Measurements from ENCODE around the gene SATL1. TPM values are rescaled to one million over a fixed set of nuclear protein-coding genes. Genes with fewer than 3 reads are reported as not detected.

SATL1 gene
- total and polyA plus RNA-seq, 2 of the 13 experiments (the other 11 are each of a cell fraction or from before 2014, with no cell fraction given): not detected

DNA sequence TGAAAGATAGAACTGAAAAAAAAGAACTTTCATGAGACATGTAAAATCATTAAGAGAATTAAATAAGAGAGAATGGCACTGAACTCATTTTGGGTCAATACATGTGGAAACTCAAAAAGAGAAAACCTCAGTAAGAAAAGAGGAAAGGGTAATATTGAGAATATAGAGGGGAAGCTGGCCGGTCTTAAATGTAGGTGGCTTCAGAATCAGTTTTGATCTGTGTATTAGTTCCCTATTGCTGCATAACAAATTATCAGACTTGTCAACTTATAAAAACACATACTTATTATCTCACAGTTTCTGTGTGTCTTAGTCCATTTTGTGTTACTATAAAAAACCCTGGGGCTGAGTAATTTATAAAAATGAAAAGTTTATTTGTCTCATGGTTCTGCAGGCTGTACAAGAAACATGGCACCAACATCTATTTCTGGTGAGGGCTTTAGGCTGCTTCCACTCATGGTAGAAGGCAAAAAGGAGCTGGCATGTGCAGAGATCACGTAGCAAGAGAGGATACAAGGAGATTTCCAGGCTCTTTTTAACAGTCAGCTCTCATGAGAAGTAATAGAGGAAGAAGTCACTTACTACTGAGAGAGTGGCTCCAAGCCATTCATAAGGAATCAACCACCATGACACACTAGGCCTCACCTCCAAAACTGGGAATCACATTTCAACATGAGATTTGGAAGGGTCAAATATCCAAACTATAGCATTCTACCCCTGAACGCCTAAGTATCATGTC lies 29.6 kb downstream of the SATL1 start:
- FAIRE-seq: no peak
- in situ Hi-C loops (cut with HindIII; ENCODE audit: extremely low pct_ligation_motif_present, low pct_unique_long_range_greater_than_20kb): no loop called here
- BruUV-seq (replicated peaks): no TSS peak
- H3K4me1 ChIP-seq (ENCODE audit: insufficient read depth, low read length): no peaks in the 10 kb centered on the region
- no peak for ATAC-seq
- 57% methylated on average over 3 of the region's 3 CpGs for WGBS (ENCODE audit: low lambda C conversion rate)
- H4K20me1 ChIP-seq (ENCODE audit: insufficient read depth, low read length): no peaks in the 10 kb centered on the region
- H3K36me3 ChIP-seq (replicated peaks in 1 of 2; ENCODE audit: control insufficient read depth in 1 of 2, insufficient read depth in 2 of 2, low read length in 2 of 2): no peaks in the 10 kb centered on the region
- H3K79me2 ChIP-seq (ENCODE audit: insufficient read depth, low read length): no peaks in the 10 kb centered on the region
- H3K9ac ChIP-seq (ENCODE audit: insufficient read depth, low read depth, low read length): no peak overlapping the region
- no peak overlapping the region for H3K27ac ChIP-seq (ENCODE audit: extremely low read length, insufficient read depth, low read length)
- no peak for DNase-seq (ENCODE audit: low spot score)
- intact Hi-C loops (cut with micrococcal nuclease; ENCODE audit: unreplicated experiment): no loop called here
- H3K4me3 ChIP-seq (replicated peaks in 1 of 3; ENCODE audit: insufficient read depth in 1 of 3, low read depth in 2 of 3, low read length in 3 of 3): no peak overlapping the region
- TF ChIP-seq FOXK1 (CRISPR knock-in tag; IDR thresholded peaks at IDR 0.05; ENCODE audit: borderline replicate concordance, low read depth): no peak
- H3K27me3 ChIP-seq (ENCODE audit: control insufficient read depth in 1 of 2, insufficient read depth in 2 of 2, low read length in 2 of 2): no peaks in the 10 kb centered on the region
- POLR2A ChIA-PET: no interaction called here
- H3K9me3 ChIP-seq (ENCODE audit: low read length): no peaks in the 10 kb centered on the region
- no peak overlapping the region for H3K4me2 ChIP-seq (ENCODE audit: low read depth, low read length)
- H2AFZ ChIP-seq (ENCODE audit: low read length): no peak overlapping the region
- CTCF ChIA-PET (ENCODE audit: low intra/inter-chr PET ratio, low total read pairs): no interaction called here

DNA sequence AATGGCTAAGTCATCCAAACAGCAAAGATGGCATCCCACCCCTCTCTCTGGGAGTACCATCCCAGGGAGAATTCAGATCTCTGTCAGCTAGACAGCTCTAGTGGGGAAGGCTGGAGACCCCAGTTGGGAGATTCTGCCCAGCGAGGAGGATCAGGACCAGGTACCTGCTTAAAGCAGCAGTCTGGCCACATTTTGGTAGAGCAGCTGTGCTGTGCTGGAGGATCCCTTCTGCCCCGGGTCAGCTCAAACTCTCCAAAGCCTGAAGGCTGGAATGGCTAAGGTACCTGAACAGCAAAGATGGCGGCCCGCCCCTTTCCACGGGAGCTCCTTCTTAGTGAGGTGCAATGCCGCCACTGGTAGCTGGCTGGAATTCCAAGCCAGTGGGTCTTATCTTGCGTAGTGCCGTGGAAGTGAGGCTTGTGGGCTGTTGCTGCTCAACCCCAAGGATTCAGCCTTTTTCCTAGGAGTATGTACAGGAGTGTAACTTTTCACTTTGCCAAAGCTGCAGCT lies 40.1 kb downstream of the SATL1 start:
- Histone ChIP-seq H3K4me1 (ENCODE audit: insufficient read depth, low read length) (no peaks in the 10 kb centered on the region), H3K4me3 (replicated peaks in 1 of 3; ENCODE audit: insufficient read depth in 1 of 3, low read depth in 2 of 3, low read length in 3 of 3) (no peak overlapping the region), H3K9me3 (ENCODE audit: low read length) (no peaks in the 10 kb centered on the region), H2AFZ (ENCODE audit: low read length) (no peak overlapping the region), H3K27ac (ENCODE audit: extremely low read length, insufficient read depth, low read length) (no peak overlapping the region), H3K36me3 (replicated peaks in 1 of 2; ENCODE audit: control insufficient read depth in 1 of 2, insufficient read depth in 2 of 2, low read length in 2 of 2) (no peaks in the 10 kb centered on the region), H4K20me1 (ENCODE audit: insufficient read depth, low read length) (no peaks in the 10 kb centered on the region), H3K27me3 (ENCODE audit: control insufficient read depth in 1 of 2, insufficient read depth in 2 of 2, low read length in 2 of 2) (no peaks in the 10 kb centered on the region), H3K79me2 (ENCODE audit: insufficient read depth, low read length) (no peaks in the 10 kb centered on the region), H3K9ac (ENCODE audit: insufficient read depth, low read depth, low read length) (no peak overlapping the region), H3K4me2 (ENCODE audit: low read depth, low read length) (no peak overlapping the region)
- FAIRE-seq (no peak), DNase-seq (ENCODE audit: low spot score) (no peak), ATAC-seq (no peak)
- TF ChIP-seq, protein P1, sequence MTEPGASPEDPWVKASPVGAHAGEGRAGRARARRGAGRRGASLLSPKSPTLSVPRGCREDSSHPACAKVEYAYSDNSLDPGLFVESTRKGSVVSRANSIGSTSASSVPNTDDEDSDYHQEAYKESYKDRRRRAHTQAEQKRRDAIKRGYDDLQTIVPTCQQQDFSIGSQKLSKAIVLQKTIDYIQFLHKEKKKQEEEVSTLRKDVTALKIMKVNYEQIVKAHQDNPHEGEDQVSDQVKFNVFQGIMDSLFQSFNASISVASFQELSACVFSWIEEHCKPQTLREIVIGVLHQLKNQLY (CRISPR knock-in tag; IDR thresholded peaks at IDR 0.05): no peak
- no peak for TF ChIP-seq IRF2 (CRISPR knock-in tag; IDR thresholded peaks at IDR 0.05)
- TF ChIP-seq RELA (CRISPR knock-in tag; IDR thresholded peaks at IDR 0.05): no peak
- TF ChIP-seq ZNF543 (CRISPR knock-in tag; IDR thresholded peaks at IDR 0.05): no peak
- TF ChIP-seq, protein P2, sequence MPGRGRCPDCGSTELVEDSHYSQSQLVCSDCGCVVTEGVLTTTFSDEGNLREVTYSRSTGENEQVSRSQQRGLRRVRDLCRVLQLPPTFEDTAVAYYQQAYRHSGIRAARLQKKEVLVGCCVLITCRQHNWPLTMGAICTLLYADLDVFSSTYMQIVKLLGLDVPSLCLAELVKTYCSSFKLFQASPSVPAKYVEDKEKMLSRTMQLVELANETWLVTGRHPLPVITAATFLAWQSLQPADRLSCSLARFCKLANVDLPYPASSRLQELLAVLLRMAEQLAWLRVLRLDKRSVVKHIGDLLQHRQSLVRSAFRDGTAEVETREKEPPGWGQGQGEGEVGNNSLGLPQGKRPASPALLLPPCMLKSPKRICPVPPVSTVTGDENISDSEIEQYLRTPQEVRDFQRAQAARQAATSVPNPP (CRISPR knock-in tag; IDR thresholded peaks at IDR 0.05): no peak
- no peak for TF ChIP-seq BRD4 (CRISPR knock-in tag; IDR thresholded peaks at IDR 0.05)
- intact Hi-C loops (cut with micrococcal nuclease; ENCODE audit: unreplicated experiment): no loop called here
- no CpG with 5 or more reads among the region's 8 CpGs for whole genome bisulfite sequencing (ENCODE audit: low lambda C conversion rate)
- POLR2A ChIA-PET: no interaction called here
- BruUV-seq (replicated peaks): no TSS peak
- CTCF ChIA-PET (ENCODE audit: low intra/inter-chr PET ratio, low total read pairs): no interaction called here
- in situ Hi-C loops (cut with HindIII; ENCODE audit: extremely low pct_ligation_motif_present, low pct_unique_long_range_greater_than_20kb): no loop called here

Measured in HepG2 (cell line).